ENCODE results near the gene MAB21L3.

GRCh38 chr1:116064616-116065015, 46.6 kb upstream of the MAB21L3 start:
- TF ChIP-seq CTCF (conservative IDR thresholded peaks at IDR 0.05; ENCODE audit: low read depth, low read length) (no peak), EZH2 (IDR thresholded peaks at IDR 0.05; ENCODE audit: borderline replicate concordance, low read depth, low read length, poor library complexity, severe bottlenecking) (no peak)

Data from A673 (cell line).